CD4-positive, alpha-beta memory T cell (primary cell): ENCODE data around the gene PDE4D. TPM values are rescaled to one million over a fixed set of nuclear protein-coding genes. Genes with fewer than 3 reads are reported as not detected.
A peak's percentile ranks its signal among the peaks of the same experiment; 100 is the strongest.

Source experiments
- CTCF ChIA-PET: fragments of 350-600 bp; sonication (Branson Sonifier 250); formaldehyde crosslinking; loops from one replicate; lab custom pipeline; 2021; ENCODE audit warnings: inconsistent platforms; ENCODE audit not compliant: partially characterized antibody; lab: Charles Lee
- POLR2A ChIA-PET: fragments of 350-600 bp; sonication (Branson Sonifier 250); formaldehyde crosslinking; loops from one replicate; lab custom pipeline; 2021; ENCODE audit not compliant: partially characterized antibody; lab: Charles Lee
- DNase-seq, 5 donors: peaks; one replicate each; pipeline versions ENCODE4 v3.0.0 to v3.0.0-alpha.2; 2020 to 2022; ENCODE audit warnings: mixed read lengths in 1 of 5
- H3K27ac ChIP-seq: one replicate; pipeline ENCODE4 v1.7.0; 2013; ENCODE audit warnings: low read depth, low read length
- H3K27me3 ChIP-seq: 2 replicates; pipeline ENCODE4 v1.7.0; 2013; ENCODE audit warnings: mild to moderate bottlenecking, low read length, moderate library complexity; ENCODE audit not compliant: insufficient read depth
- H3K36me3 ChIP-seq: 2 replicates; pipeline ENCODE4 v1.7.0; 2013; ENCODE audit warnings: mild to moderate bottlenecking, low read length, moderate library complexity; ENCODE audit not compliant: insufficient read depth
- H3K4me1 ChIP-seq: 2 replicates; pipeline ENCODE4 v1.7.0; 2013; ENCODE audit warnings: mild to moderate bottlenecking, low read length, moderate library complexity; ENCODE audit not compliant: insufficient read depth
- H3K4me3 ChIP-seq, 2 donors: one replicate each; pipeline ENCODE4 v1.7.0; 2013; ENCODE audit warnings: low read length in 2 of 2, mild to moderate bottlenecking in 1 of 2
- H3K9me3 ChIP-seq, 2 donors: one replicate each; pipeline ENCODE4 v1.7.0; 2013; ENCODE audit warnings: low read length in 2 of 2, control low read depth in 1 of 2; ENCODE audit not compliant: control insufficient read depth in 1 of 2
- H3K27ac Mint-ChIP-seq, 7 donors: one replicate each; pipeline ENCODE4 v1.8.0; 2020 to 2021; ENCODE audit warnings: mixed read lengths in 7 of 7, mild to moderate bottlenecking in 6 of 7, inconsistent platforms in 3 of 7, moderate library complexity in 3 of 7
- H3K27me3 Mint-ChIP-seq, 2 donors: one replicate each; pipeline ENCODE4 v1.8.0; 2020 to 2021; ENCODE audit warnings: mixed read lengths in 2 of 2
- H3K36me3 Mint-ChIP-seq, 2 donors: one replicate each; pipeline ENCODE4 v1.8.0; 2020 to 2021; ENCODE audit warnings: mixed read lengths in 2 of 2, inconsistent platforms in 1 of 2, mild to moderate bottlenecking in 1 of 2
- H3K4me1 Mint-ChIP-seq, 4 donors: one replicate each; pipeline ENCODE4 v1.8.0; 2020 to 2021; ENCODE audit warnings: mixed read lengths in 4 of 4, mild to moderate bottlenecking in 1 of 4
- H3K4me3 Mint-ChIP-seq, 8 donors: one replicate each; pipeline ENCODE4 v1.8.0; 2020 to 2021; ENCODE audit warnings: mixed read lengths in 8 of 8, mild to moderate bottlenecking in 7 of 8, moderate library complexity in 6 of 8, inconsistent platforms in 3 of 8
- H3K9me3 Mint-ChIP-seq, 8 donors: one replicate each; pipeline ENCODE4 v1.8.0; 2020 to 2021; ENCODE audit warnings: mixed read lengths in 8 of 8, mild to moderate bottlenecking in 5 of 8, inconsistent platforms in 3 of 8, moderate library complexity in 1 of 8
- intact Hi-C: fragments of 100-400 bp; cut with micrococcal nuclease; formaldehyde crosslinking; loops from one replicate; pipeline ENCODE4 v1.15.1; 2023
- polyA plus RNA-seq, 2 donors: library from polyadenylated mRNA; unstranded; fragments of 300-500 nt; fragmentation: Illumina TruSeq; gene quantifications; one replicate each; pipeline ENCODE4 v1.2.3, GENCODE V29; 2021
- total RNA-seq, 2 experiments: library from RNA; stranded (reverse); gene quantifications; one replicate each; pipeline ENCODE4 v1.2.3, GENCODE V29; 2021

Gene PDE4D
- total and polyA plus RNA-seq, 4 experiments from 2014 or later = 12.3 to 49.7 (median 30.3) TPM

GRCh38 chr5:59158637-59159391 lies 734.7 kb downstream of the PDE4D start:
- Mint-ChIP-seq H3K4me3 (no peak overlapping the region), H3K27ac (peak overlapping the region in 1 of 7 donors; percentile 44), H3K36me3 (no peaks in the 10 kb centered on the region), H3K27me3 (no peaks in the 10 kb centered on the region), H3K4me1 (peaks cover 6 to 14% (median 13%) of the 10 kb centered on the region in 4 donors), H3K9me3 (no peaks in the 10 kb centered on the region)
- Histone ChIP-seq H3K4me1 (peaks cover 6% of the 10 kb centered on the region), H3K36me3 (no peaks in the 10 kb centered on the region), H3K27ac (no peak overlapping the region), H3K9me3 (no peaks in the 10 kb centered on the region), H3K4me3 (no peak overlapping the region), H3K27me3 (no peaks in the 10 kb centered on the region)
- CTCF ChIA-PET = interaction anchor here (1.1 to 2.1 kb wide), 3 partner anchors 10 to 31 kb away, joined by 3 to 8 read pairs (median 5); no protein-coding TSS in a partner anchor
- no peak for DNase-seq
- intact Hi-C loops = no loop called here
- POLR2A ChIA-PET = interaction anchor here (0.8 kb wide), 1 partner anchor 31 kb away, joined by 3 read pairs; no protein-coding TSS in a partner anchor

DNA sequence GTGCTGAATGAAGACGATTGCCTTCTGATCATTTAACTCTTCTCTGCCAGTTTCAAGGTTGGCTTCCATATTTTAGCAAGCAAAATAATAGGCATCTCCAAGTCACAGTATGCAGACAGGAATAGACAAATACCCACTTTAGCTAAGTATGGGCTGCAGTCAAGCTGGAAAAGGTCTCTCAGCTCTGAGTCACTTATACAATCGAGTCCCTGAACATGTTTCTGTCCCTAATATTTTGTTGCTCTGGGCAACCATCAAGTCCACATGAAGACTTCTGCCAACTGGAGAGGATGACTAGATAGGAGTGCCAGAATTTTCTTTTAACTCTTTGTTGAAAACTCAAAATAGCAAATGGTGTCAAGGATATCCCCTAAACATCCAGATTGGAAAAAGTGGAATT lies 735.4 kb downstream of the PDE4D start:
- intact Hi-C loops = no loop called here

DNA sequence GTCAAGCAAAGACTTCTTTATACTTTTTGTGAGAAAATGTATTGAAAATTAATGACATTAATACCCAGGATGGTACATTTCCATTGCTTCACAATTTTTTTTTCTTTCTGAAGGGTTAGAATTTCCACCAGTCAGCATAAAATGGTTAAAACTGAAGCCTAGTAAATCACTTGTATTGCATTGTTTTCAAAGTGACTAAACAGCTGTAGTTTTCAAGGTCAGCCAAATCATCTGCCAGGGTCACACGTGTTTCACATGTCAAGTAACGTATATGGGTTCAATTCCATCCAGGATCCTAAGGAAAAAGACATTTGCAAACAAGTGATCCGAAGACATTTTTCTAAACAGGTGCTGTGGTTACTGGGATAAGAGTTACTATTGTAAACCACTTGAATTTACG lies 736.5 kb downstream of the PDE4D start:
- peaks cover 12 to 21% (median 12%) of the 10 kb centered on the region in 4 donors for H3K4me1 Mint-ChIP-seq
- H3K4me3 Mint-ChIP-seq = no peak overlapping the region
- Histone ChIP-seq H3K9me3 (no peaks in the 10 kb centered on the region), H3K4me1 (peaks cover 23% of the 10 kb centered on the region), H3K4me3 (no peak overlapping the region), H3K27ac (no peak overlapping the region), H3K27me3 (no peaks in the 10 kb centered on the region), H3K36me3 (no peaks in the 10 kb centered on the region)
- intact Hi-C loops = no loop called here
- ChIA-PET CTCF (interaction anchor here (0.8 to 1.3 kb wide), 3 partner anchors 17 to 270 kb away, joined by 3 read pairs; no protein-coding TSS in a partner anchor), POLR2A (no interaction called here)
- H3K27ac Mint-ChIP-seq = no peak overlapping the region
- no peaks in the 10 kb centered on the region for H3K27me3 Mint-ChIP-seq
- H3K36me3 Mint-ChIP-seq = no peaks in the 10 kb centered on the region
- no peak for DNase-seq
- H3K9me3 Mint-ChIP-seq = no peaks in the 10 kb centered on the region

More for the DNA sequence above, 735.4 kb downstream of the PDE4D start:
- CTCF ChIA-PET = interaction anchor here (1.3 to 2.0 kb wide), 2 partner anchors 16 to 265 kb away, joined by 3 to 8 read pairs; no protein-coding TSS in a partner anchor
- POLR2A ChIA-PET = no interaction called here
- H3K27me3 ChIP-seq = no peaks in the 10 kb centered on the region
- no peaks in the 10 kb centered on the region for H3K9me3 Mint-ChIP-seq
- no peaks in the 10 kb centered on the region for H3K36me3 ChIP-seq
- H3K27ac Mint-ChIP-seq = peak overlapping the region in 1 of 7 donors; percentile 20
- H3K4me1 ChIP-seq = peaks cover 12% of the 10 kb centered on the region
- DNase-seq = no peak
- H3K36me3 Mint-ChIP-seq = no peaks in the 10 kb centered on the region
- no peak overlapping the region for H3K4me3 ChIP-seq
- no peak overlapping the region for H3K4me3 Mint-ChIP-seq
- H3K27ac ChIP-seq = no peak overlapping the region
- H3K4me1 Mint-ChIP-seq = peaks cover 8 to 15% (median 14%) of the 10 kb centered on the region in 4 donors
- H3K27me3 Mint-ChIP-seq = no peaks in the 10 kb centered on the region
- H3K9me3 ChIP-seq = no peaks in the 10 kb centered on the region

DNA sequence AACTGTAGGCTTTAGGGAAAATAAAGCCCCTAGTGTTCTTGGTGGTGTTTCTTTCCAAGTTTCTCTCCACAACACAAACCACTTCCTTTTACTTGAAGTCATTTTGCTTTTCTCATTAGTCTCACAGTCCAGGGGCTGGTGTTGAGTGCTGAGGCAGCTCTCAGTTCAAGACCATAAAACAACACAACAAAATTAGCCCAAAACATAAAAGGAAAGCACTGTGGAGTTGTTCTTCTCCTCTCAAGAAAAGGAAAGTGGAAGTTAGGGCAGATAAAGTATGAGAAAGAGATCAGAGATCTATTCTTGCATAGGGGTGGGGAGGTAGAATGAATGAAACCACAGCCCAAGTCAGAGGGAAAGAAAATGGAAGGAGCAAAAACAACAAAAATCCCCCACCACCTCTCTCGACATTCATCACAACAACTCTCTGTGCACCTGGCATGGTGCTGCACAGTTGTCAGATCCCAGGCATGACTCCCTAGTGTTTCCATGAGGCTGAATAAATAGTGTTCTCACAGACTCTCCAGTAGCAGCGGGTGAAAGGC lies 740.8 kb downstream of the PDE4D start:
- Histone ChIP-seq H3K27ac (no peak overlapping the region), H3K27me3 (no peaks in the 10 kb centered on the region), H3K36me3 (no peaks in the 10 kb centered on the region), H3K4me1 (peaks cover 19% of the 10 kb centered on the region), H3K9me3 (no peaks in the 10 kb centered on the region), H3K4me3 (no peak overlapping the region)
- H3K36me3 Mint-ChIP-seq = no peaks in the 10 kb centered on the region
- peak overlapping the region in 6 of 7 donors; percentile 46 to 90 (median 80) for H3K27ac Mint-ChIP-seq
- H3K9me3 Mint-ChIP-seq = no peaks in the 10 kb centered on the region
- peak overlapping the region in 6 of 8 donors; percentile 5 to 64 (median 36) for H3K4me3 Mint-ChIP-seq
- no peaks in the 10 kb centered on the region for H3K27me3 Mint-ChIP-seq
- ChIA-PET POLR2A (interaction anchor here (1.0 kb wide), 1 partner anchor 113 kb away, joined by 3 read pairs; no protein-coding TSS in a partner anchor), CTCF (interaction anchor here (1.4 kb wide), 1 partner anchor 25 kb away, joined by 4 read pairs; no protein-coding TSS in a partner anchor)
- intact Hi-C loops = no loop called here
- H3K4me1 Mint-ChIP-seq = peaks cover 0 to 21% (median 12%) of the 10 kb centered on the region in 4 donors
- peak in 1 of 5 donors; percentile 21 for DNase-seq

- H3K27me3 Mint-ChIP-seq = no peaks in the 10 kb centered on the region
- H3K36me3 ChIP-seq = no peaks in the 10 kb centered on the region
- intact Hi-C loops = no loop called here
- peaks cover 0 to 24% (median 13%) of the 10 kb centered on the region in 4 donors for H3K4me1 Mint-ChIP-seq
- H3K4me3 Mint-ChIP-seq = peak overlapping the region in 1 of 8 donors; percentile 46
- H3K9me3 ChIP-seq = no peaks in the 10 kb centered on the region
- no peaks in the 10 kb centered on the region for H3K9me3 Mint-ChIP-seq
- ChIA-PET POLR2A (interaction anchor here (0.6 to 1.1 kb wide), 7 partner anchors 11 to 112 kb away, joined by 3 to 6 read pairs (median 3); no protein-coding TSS in a partner anchor), CTCF (interaction anchor here (1.2 to 2.0 kb wide), 6 partner anchors 22 to 265 kb away, joined by 3 to 8 read pairs (median 4); no protein-coding TSS in a partner anchor)
- no peaks in the 10 kb centered on the region for H3K27me3 ChIP-seq
- peak overlapping the region in 6 of 7 donors; percentile 13 to 79 (median 45) for H3K27ac Mint-ChIP-seq
- H3K4me1 ChIP-seq = peaks cover 19% of the 10 kb centered on the region
- H3K4me3 ChIP-seq = no peak overlapping the region
- no peak for DNase-seq
- no peaks in the 10 kb centered on the region for H3K36me3 Mint-ChIP-seq
- H3K27ac ChIP-seq = no peak overlapping the region
Observed at GRCh38 chr5:59151162-59151889, 742.2 kb downstream of the PDE4D start.

DNA sequence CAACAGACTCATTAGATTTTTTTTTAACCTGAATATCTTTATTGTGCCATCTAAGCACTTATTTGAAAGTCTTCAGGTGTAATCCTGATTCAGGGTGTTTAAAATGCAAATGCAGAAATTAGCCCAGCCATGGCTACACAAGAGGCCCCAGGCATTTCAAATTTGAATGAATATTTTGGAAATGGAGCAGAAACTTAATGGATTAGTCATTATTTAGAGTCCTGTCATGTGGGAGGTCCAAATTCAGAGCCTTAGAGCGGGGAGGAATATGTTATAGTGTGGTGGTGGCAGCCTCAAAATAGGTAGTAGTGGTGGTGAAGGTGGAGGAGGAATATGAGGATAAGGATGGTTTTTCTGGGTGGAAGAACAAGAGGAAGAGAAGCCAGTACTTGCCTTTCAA lies 743.7 kb downstream of the PDE4D start:
- no peaks in the 10 kb centered on the region for H3K27me3 ChIP-seq
- ChIA-PET CTCF (no interaction called here), POLR2A (no interaction called here)
- Mint-ChIP-seq H3K4me1 (peaks cover 0 to 24% (median 13%) of the 10 kb centered on the region in 4 donors), H3K27me3 (no peaks in the 10 kb centered on the region), H3K9me3 (no peaks in the 10 kb centered on the region), H3K4me3 (no peak overlapping the region), H3K27ac (peak overlapping the region in 2 of 7 donors; percentile 2 to 68), H3K36me3 (no peaks in the 10 kb centered on the region)
- no peak overlapping the region for H3K27ac ChIP-seq
- intact Hi-C loops = no loop called here
- H3K4me3 ChIP-seq = no peak overlapping the region
- H3K4me1 ChIP-seq = peaks cover 19% of the 10 kb centered on the region
- no peak for DNase-seq
- no peaks in the 10 kb centered on the region for H3K9me3 ChIP-seq
- H3K36me3 ChIP-seq = no peaks in the 10 kb centered on the region
